Upper lobe of right lung (tissue), 1 donor: Measurements from ENCODE around the gene LDHD. TPM values are rescaled to one million over a fixed set of nuclear protein-coding genes. Genes with fewer than 3 reads are reported as not detected.

ENCODE experiments used
- ATAC-seq: fragments of 200-7000 bp; cut with Tn5 transposase; one replicate; pipeline ENCODE4 v1.9.1; 2020; ENCODE audit warnings: mild to moderate bottlenecking, moderate library complexity
- DNase-seq: peaks from one replicate; pipeline ENCODE4 v3.0.0-alpha.2; 2020
- H3K27ac ChIP-seq: fragments of 200-600 bp; one replicate; pipeline ENCODE4 v1.8.0; 2022
- H3K27me3 ChIP-seq: fragments of 200-600 bp; one replicate; pipeline ENCODE4 v1.8.0; 2022; ENCODE audit warnings: mild to moderate bottlenecking
- H3K36me3 ChIP-seq: fragments of 200-600 bp; one replicate; pipeline ENCODE4 v1.8.0; 2022
- H3K4me1 ChIP-seq: fragments of 200-600 bp; one replicate; pipeline ENCODE4 v1.8.0; 2022
- H3K4me3 ChIP-seq: fragments of 200-600 bp; one replicate; pipeline ENCODE4 v1.8.0; 2022; ENCODE audit warnings: mild to moderate bottlenecking
- H3K9me3 ChIP-seq: fragments of 200-600 bp; one replicate; pipeline ENCODE4 v1.8.0; 2022
- CTCF ChIP-seq: fragments of 200-600 bp; IDR thresholded peaks from one replicate; pipeline ENCODE4 v1.8.0; 2022; ENCODE audit warnings: antibody characterized with exemption
- intact Hi-C: fragments of 100-400 bp; cut with DNase I; formaldehyde crosslinking; loops from one replicate; pipeline ENCODE4 v1.11.0; 2022
- total RNA-seq: library from RNA; stranded (reverse); fragmentation: NEBNext Ultra II Directional; extraction: Animal tissue kit (Norgen Biotek cat#: 25700); gene quantifications from one replicate; pipeline ENCODE4 v1.2.1, GENCODE V29; 2021
- donor health status: DM: no; HTN: yes; CAD: no; lungs with severe emphysema.

LDHD gene
- total RNA-seq, 1 donor from 2014 or later = 10.7 TPM

- Histone ChIP-seq H3K36me3 (no peaks in the 10 kb centered on the region), H3K27ac (peak overlapping the region; percentile 12), H3K4me3 (no peak overlapping the region), H3K9me3 (no peaks in the 10 kb centered on the region), H3K27me3 (no peaks in the 10 kb centered on the region), H3K4me1 (peaks cover 8% of the 10 kb centered on the region)
- ATAC-seq (no peak), DNase-seq (no peak)
- intact Hi-C loops = no loop called here
- TF ChIP-seq CTCF = no peak
Observed at GRCh38 chr16:75075688-75076268, 40.8 kb downstream of the LDHD start.

- peak; percentile 82 for ATAC-seq
- intact Hi-C loops = no loop called here
- no peak for DNase-seq
- H3K4me3 ChIP-seq = no peak overlapping the region
- no peaks in the 10 kb centered on the region for H3K27me3 ChIP-seq
- H3K4me1 ChIP-seq = peaks cover 8% of the 10 kb centered on the region
- no peaks in the 10 kb centered on the region for H3K9me3 ChIP-seq
- H3K27ac ChIP-seq = peak overlapping the region; percentile 12
- H3K36me3 ChIP-seq = no peaks in the 10 kb centered on the region
- no peak for TF ChIP-seq CTCF
Observed at GRCh38 chr16:75074920-75075687, 41.5 kb downstream of the LDHD start.

- Histone ChIP-seq H3K27me3 (no peaks in the 10 kb centered on the region), H3K4me1 (peaks cover 8% of the 10 kb centered on the region), H3K9me3 (no peaks in the 10 kb centered on the region), H3K27ac (no peak overlapping the region), H3K36me3 (no peaks in the 10 kb centered on the region), H3K4me3 (no peak overlapping the region)
- DNase-seq (no peak), ATAC-seq (no peak)
- intact Hi-C loops = no loop called here
- TF ChIP-seq CTCF = no peak
Observed at GRCh38 chr16:75074304-75074793, 42.2 kb downstream of the LDHD start.

GRCh38 chr16:75073545-75074303, 42.9 kb downstream of the LDHD start:
- H3K36me3 ChIP-seq = no peaks in the 10 kb centered on the region
- intact Hi-C loops = no loop called here
- no peaks in the 10 kb centered on the region for H3K27me3 ChIP-seq
- peaks cover 8% of the 10 kb centered on the region for H3K4me1 ChIP-seq
- ATAC-seq = no peak
- no peak overlapping the region for H3K4me3 ChIP-seq
- no peaks in the 10 kb centered on the region for H3K9me3 ChIP-seq
- DNase-seq = no peak
- TF ChIP-seq CTCF = no peak
- H3K27ac ChIP-seq = no peak overlapping the region

- no peaks in the 10 kb centered on the region for H3K27me3 ChIP-seq
- intact Hi-C loops = no loop called here
- ATAC-seq (no peak), DNase-seq (no peak)
- H3K9me3 ChIP-seq = no peaks in the 10 kb centered on the region
- no peak overlapping the region for H3K27ac ChIP-seq
- no peaks in the 10 kb centered on the region for H3K36me3 ChIP-seq
- H3K4me3 ChIP-seq = no peak overlapping the region
- TF ChIP-seq CTCF = no peak
- peaks cover 8% of the 10 kb centered on the region for H3K4me1 ChIP-seq
Observed at GRCh38 chr16:75072239-75072947, 44.2 kb downstream of the LDHD start.
